M059J (cell line): ENCODE data around the gene ABCC1. TPM values are rescaled to one million over a fixed set of nuclear protein-coding genes. Genes with fewer than 3 reads are reported as not detected.
A peak's percentile ranks its signal among the peaks of the same experiment; 100 is the strongest.
"Not testable (repeated sequence)": the region's sequence is repeated elsewhere in the genome, so short reads cannot be mapped to it uniquely, and the experiment has no call there.

Source experiments
- DNase-seq: peaks from one replicate; pipeline ENCODE4 v3.0.0-alpha.2; 2012; ENCODE audit warnings: low read depth
- total RNA-seq: library from RNA; depleted of rRNA; stranded (reverse); fragments of >200 nt; shearing (Covaris generic); gene quantifications from 2 replicates; pipeline ENCODE4 v1.2.3, GENCODE V29; 2014

Gene ABCC1
- total RNA-seq, 1 experiment from 2014 or later = 21.5 TPM

DNA sequence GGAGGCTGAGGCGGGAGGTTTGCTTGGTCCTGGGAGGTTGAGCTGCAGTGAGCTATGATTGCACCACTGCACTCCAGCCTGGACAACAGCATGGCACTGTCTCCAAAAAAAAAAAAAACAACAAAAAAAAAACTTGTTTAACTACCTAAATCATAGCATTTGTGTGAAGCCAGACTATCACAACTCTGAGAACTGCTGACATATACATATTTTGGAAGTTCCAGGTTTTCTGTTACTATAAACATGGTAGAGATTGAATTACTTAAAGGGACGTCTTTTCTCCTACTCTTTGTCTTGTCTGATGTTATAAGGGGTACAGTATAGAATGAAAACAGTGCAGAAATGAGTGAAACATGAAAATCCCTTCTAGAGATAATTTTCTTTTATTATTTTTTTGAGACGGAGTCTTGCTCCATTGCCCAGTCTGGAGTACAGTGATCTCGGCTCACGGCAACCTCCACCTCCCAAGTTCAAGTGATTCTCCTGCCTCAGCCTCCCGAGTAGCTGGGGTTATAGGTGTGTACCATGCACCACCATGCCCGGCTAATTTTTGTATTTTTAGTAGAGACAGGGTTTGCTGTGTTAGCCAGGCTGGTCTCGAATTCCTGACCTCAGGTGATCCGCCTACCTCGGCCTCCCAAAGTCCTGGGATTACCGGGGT lies 18.4 kb downstream of the ABCC1 start:
- no peak for DNase-seq

DNA sequence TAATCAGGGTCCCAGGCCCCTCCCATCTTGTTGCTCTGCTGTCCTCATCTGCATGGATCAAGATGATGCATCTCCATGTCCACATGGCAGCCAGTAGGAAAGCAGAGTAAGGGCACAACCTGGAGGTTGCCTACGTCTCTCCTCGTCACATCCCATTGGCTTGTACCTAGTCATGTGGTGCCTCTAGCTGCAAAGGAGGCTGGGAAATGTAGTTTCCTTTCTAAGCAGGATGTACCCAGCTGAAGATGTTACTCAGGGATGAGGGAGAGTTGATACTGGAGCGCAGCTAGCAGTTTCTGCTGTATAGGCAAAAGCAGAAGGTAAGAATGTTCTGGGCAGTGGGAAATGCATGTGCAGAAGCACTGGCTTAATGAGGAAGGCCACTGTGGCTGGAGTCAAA lies 20.8 kb downstream of the ABCC1 start:
- DNase-seq = peak; percentile 55

DNA sequence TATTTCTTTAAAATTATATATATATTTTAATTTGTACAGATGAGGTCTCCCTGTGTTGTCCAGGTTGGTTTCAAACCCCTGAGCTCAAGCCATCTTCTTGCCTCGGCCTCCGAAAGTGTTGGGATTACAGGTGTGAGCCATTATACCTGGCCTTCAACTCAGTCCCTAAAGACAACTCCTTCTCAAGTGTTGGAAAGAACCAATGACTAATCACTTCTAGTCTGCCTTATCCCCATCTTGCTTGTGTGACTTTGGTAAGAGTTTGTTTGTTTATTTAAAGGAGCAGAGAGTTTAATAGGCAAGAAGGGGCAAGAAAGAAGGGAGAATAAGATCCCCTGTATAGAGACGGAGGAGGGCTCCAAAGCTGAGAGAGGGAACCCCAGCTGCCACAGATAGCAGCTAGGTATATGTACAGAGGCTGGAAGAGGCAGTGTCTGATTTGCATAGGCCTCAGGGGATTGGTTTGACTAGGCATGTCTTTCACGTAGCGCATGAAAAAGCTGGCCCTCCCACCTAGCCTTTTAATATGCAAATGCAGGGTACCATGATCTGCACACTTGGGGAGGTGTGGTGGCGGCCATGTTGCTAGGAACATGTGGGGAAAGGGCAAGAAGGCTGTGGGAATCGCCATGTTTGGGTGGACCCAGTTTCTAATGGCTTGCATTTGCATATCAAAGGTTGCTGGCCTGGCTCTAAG lies 21.5 kb downstream of the ABCC1 start:
- DNase-seq = peak; percentile 64

DNA sequence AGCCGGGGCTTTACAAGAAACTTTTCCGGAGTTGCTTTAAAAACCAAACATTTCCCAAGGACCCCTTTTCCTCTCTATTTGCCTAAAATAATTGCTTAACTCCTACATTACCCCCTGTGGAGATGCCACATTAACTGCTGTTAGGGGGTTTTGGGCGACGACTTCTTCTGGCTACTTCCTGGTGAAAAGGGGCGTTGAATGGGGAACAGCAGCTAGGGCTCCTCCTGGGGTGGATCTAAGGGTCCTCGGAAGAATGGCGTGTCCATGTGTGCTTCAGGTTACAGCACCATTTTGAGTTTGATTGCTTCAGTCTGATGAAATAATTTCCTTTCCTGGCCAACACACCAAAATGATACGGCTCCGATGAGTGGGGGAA lies 22.0 kb downstream of the ABCC1 start:
- DNase-seq = no peak

DNA sequence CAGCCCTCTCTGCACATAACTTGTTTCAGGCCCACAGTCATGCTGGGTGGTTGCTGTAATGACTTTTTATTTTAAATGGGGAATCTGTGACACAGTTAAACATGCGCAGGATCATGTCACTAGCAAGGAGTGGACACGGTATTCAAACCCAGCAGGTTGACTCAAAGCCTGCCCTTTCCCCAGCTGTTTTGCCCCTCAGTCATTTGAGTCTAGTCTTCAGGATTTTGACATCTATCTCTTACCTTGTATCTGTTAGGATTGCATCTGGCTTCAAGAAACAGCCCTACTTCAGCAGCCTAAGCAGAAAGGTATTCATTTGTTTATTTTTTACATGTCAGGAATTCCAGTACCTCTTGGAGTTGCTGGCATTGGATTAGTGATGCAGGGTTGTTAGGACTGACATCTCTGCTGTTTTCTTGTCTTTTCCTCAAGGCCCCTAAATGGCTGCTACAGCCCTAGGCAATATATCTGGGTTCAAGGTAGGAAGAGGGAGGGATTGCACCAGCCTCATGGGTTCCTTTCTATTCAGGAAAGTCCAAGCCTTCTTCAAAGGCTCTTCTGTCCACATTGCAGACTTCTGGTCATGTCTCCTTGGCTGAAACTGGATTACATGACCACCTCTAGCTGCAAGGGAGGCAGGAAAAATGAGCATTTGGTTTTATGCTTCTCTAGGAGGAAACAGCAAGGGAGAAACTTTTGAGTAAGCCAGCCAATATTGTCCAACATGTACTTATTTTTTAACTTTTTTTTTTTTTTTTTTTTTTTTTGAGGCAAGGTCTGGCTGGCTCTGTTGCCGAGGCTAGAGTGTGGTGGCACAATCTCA lies 22.8 kb downstream of the ABCC1 start:
- peak; percentile 72 for DNase-seq

DNA sequence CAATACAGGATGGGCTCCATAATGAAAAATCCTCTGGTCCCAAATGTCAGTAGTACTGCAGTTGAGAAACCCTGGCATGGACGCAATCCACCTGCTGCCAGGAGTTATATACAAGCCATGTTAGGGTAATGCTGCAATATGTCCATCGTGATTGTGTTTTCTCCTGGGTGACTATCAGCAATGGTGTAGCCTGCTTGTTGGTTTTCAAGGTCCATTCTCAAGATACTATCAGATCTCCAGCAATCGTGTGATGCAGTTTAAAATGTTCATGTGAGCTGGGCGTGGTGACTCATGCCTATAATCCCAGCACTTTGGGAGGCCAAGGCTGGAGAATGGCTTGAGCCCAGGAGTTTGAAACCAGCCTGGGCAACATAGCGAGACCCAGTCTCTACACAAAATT lies 24.0 kb downstream of the ABCC1 start:
- DNase-seq = peak; percentile 85

DNA sequence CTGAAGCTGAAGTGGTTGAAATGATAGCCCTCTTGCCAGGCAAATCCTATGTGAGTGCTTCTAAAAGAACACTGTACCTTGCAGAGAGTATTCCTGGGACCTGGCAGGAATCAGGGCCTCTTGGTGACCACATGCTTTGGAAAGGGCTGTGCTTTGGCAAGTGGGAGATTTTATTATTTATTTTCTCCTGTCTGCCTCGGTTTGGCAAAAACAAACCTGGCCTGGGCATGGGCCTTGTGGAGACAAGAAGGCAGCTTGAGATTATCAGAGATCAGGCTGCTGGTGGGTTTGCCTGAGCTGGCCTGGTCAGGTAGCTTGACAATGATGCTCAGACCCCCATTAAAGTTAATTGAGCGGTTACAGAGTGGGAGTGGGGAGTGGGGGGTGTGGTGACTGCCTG lies 24.6 kb downstream of the ABCC1 start:
- DNase-seq = no peak

DNA sequence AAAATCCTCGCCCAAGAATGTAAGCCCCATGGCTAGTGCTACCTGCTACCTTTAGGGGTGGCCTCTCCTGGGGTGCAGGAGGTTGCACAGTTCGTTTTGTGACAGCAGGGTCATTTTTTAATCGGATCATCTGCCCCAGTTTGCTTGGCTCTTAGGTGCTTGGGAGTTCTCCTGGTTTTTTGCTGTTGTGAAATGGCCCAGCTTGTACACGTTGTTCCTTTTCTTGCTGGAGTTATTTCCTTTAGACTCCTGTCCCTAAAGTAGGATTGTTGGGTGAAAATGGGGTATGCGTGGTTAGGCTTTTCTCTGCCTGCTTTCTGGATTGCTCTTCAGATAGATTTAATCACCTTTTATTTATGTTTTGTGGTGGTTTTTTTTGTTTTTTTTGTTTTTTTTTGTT lies 25.8 kb downstream of the ABCC1 start:
- DNase-seq = no peak

DNA sequence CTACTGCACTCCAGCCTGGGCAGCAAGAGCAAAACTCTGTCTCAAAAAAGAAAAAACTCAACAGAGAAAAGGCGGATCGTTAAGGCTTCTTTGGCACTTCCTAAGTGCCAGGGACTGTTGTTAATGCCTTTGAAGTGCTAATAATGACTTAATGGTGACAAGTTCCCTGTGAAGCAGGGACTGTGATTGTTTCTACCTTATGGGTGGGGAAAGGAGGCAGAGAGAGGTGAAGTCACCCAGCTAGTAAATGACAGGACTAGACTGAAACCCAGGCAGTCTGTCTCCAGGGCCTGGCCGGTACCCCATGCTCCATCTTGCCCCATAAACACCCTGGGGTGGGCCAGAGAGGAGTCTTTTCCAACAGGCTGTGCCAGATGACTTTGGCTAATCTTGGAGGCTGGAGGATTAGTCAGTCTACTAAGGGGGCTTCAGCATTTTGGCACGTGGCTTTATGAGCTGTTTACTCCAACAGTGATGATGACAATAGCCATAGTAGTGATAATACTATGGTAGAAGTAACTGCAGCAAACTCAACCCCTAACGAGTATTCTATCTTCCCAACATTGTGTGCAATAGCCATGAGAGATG lies 26.9 kb downstream of the ABCC1 start:
- DNase-seq = no peak

DNA sequence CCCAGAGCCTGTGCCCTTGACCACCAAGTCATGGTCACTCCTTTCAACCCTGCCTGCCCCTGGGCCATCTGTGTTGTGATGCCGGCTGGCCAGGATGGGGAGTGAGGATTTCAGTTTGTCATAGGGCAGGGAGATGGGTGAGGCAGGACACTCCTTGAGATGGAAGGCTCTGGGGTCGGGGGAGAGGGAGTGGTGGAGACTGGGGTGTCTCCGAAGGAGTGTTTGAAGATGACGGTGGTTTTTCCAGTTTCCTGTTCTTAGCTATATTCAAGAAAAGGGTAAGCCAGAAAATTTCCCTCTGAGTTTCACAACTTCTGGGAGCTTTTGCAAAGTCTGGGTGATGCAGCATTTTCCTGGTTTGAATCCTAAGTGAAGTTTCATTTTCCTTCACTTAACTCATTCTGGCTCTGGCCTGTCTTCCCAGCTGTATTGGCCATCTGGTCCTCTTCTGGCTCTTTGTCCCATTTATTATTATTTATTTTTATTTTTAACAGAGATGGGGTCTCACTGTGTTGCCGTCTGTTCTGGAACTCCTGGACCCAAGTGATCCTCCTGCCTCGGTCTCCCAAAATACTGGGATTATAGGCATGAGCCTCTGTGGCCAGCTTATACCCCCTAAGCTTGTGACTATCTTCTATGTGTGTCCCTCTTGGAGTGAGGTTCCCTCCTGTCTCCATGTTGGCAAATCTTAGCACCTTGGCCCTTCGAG lies 27.7 kb downstream of the ABCC1 start:
- DNase-seq = no peak

DNA sequence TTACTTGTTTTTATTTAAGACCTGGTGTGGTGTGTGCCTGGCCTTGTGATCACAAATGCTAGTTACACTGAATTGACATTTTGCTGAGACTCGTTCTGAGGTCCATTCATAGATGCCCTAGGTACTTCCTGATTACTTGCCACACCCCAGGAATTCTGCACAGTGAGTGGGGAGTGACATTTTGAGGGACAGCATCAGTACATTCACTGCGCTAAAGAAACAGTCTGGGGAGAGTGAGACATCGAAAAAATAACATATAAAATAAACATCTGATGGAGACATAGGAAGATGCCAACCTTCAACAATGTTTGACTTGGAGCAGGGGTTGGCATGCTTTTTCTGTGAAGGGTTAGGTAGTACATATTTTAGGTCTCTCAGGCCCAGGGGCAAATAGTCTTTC lies 30.4 kb downstream of the ABCC1 start:
- DNase-seq = no peak

DNA sequence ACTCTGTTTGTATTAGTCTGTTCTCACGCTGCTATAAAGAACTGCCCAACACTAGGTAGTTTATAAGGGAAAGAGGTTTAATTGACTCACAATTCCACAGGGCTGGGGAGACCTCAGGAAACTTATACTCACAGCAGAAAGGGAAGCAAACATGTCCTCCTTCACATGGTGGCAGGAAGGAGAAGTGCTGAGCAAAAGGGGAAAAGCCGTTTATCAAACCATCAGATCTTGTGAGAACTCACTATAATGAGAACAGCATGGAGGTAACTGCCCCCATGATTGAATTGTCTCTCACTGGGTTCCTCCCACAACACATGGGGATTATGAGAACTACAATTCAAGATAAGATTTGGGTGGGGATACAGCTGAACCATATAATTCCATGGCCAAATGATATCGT lies 30.9 kb downstream of the ABCC1 start:
- DNase-seq = no peak

DNA sequence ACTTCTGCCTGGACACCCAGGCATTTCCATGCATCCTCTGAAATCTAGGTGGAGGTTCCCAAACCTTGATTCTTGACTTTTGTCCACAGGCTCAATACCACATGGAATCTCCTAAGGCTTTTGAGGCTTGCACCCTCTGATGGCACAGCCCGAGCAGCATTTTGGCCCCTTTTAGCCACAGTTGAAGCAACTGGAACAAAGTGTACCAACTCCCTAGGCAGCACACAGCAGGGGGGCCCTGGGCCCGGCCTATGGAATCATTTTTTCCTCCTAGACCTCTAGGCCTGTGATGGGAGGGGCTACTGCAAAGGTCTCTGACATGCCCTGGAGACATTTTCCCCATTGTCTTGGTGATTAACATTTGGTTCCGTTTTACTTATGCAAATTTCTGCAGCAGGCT lies 32.0 kb downstream of the ABCC1 start:
- no peak for DNase-seq

DNA sequence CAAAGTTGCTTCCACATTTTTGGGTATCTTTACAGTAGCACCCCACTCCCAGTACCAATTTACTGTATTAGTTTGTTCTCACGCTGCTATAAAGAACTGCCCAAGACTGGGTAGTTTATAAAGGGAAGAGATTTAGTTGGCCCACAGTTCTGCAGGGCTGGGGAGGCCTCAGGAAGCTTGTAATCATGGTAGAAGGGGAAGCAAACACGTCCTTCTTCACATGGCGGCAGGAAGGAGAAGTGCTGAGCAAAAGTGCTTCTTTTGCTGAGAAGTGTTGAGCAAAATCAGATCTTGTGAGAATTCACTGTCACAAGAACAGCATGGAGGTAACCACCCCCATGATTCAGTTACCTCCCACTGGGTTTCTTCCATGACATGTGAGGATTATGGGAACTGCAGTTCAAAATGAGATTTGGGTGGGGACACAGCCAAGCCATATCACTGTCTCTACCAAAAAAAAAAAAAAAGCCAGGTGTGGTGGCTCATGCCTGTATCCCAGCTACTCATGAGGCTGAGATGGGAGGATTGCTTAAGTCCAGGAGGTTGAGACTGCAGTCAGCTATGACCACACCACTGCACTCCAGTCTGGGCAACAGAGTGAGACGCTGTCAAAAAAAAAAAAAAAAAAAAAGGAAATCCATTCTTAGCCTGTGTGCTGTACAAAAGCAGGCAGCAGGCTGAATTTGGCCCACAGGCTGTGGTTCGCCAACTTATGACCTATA lies 32.9 kb downstream of the ABCC1 start:
- not testable (repeated sequence) for DNase-seq

DNA sequence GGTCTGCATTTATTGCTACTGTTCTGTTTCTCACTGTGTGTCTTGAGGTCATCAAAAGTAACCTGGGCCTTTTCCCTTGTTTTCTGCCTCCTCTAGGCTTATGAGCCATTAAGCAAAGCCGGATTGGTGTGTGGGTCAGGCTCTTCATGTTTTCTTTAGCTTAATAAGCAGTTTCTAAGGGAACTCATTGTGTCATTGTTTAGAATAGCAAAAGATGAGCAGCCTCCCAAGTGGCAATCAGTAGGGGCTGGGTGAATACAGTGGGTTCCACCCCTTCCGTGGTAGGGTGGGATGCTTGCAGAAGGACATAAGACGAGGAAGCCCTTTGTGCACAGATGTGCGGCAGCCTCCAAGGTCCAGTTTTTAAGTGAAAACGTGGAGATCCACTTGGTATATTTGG lies 34.5 kb downstream of the ABCC1 start:
- peak; percentile 53 for DNase-seq

DNA sequence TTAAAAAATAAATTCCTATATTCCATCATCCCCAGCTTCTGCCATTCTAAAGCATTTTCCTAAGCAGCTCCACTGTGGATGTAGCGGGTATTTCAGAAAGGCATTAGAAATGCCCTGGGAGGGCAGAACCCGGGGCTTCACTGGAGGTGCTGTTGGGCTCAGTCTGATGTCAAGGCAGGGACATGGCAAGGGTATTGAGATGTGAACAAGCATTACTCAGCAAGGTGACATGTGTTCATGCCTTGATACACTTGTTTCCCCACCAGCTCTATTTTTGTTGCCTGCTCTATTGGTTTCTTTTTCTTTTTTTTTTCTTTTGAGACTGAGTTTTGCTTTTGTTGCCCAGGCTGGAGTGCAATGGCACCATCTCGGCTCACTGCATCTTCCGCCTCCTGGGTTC lies 35.7 kb downstream of the ABCC1 start:
- no peak for DNase-seq

DNA sequence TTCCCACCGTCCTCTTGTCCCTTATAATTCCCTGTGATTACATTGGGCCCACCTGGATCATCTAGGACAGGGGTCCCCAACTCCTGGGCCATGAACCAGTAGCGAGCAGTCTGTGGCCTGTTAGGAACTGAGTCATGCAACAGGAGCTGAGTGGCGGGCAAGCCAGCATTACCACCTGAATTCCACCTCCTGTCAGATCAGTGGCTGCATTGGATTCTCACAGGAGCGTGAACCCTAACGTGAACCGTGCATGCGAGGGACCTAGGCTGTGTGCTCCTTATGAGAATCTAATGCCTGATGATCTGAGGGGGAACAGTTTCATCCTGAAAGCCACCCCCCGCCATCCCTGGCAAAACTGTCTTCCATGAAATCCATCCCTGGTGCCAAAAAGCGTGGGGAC lies 36.8 kb downstream of the ABCC1 start:
- DNase-seq = no peak

DNA sequence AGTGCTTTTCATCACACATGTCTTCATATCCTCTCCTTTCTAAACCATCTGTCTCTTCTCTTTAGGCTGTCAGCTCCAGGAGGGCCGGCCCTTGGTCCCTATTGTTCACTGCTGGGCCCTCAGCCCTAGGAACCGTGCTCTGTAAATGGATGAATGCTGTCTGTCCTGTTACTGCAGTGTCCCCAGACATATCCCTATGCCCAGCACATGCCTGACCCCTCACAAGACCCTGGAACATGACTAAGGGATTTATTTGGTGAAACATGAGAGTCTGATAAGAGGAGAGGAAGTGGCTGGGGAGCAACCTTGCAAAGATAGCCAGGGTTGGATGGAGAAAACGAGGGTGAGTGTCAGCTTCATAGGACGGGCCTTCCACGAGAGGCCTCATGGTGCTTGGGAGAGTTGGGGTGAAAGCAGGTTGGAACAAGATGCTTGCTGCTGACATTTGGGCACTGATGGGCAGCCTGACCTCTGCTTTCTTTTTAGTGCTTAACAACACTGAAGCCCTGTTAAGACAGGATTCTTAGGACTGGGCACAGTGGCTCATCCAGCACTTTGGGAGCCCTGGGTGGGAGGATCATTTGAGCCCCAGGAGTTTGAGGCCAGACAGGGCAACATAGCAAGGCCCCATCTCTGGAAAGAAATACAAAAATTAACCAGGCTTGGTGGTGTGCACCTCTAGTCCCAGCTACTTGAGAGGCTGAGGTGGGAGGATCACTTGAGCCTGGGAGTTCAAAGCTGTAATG lies 39.0 kb downstream of the ABCC1 start:
- DNase-seq = peak; percentile 52

DNA sequence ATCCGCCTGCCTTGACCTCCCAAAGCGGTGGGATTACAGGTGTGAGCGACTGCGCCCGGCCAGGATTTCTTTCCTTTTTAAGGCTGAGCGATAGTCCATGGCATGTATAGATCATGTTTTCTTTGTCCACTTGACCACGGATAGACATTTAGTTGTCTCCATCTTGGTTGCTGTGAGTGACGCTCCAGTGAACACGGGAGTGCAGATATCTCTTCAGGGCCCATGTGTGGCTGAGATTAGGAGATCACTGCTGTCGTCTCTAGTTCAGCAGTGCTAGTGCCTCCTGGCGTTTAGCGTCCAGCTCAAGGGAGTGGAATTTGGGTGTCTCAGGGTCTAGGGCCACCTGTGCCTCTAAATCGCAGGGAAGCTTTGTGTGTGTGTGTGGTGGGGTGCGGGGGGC lies 41.5 kb downstream of the ABCC1 start:
- no peak for DNase-seq

DNA sequence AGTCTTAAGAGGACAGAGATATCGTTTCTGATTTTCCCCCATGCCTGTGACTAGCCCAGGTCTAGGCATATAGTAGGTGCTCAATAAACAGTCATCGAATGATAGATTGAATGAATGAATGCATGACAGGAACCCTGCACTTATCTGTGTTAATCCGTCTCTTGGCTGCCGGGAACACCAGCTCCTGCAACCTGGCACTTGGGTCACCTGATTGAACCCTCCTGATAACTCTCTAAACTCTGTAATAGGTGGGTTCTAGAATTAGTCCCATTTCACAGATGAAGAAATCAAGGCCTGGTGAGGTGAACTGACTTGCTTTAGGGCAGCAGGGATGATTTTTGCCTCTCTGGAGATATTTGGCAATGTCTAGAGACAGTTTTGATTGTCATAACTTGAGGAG lies 43.7 kb downstream of the ABCC1 start:
- no peak for DNase-seq

DNA sequence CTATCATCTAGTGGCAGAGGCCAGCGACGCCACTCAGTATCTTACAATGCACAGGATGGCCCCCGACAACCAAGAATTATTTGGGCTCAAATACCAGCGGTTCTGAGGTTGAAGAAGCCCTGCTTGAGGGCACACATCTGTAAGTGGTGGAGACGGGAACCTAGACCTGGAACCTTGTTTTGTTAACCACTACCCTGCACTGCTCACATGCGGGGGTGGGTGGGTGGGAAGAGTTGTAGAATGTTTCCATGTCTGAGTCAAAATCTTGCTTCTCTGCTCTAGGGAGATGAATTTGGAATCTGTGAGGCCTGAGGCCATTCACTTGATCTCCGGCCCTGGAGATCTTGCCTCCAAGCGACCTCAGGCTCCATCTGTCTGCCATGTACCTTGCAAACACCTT lies 44.1 kb downstream of the ABCC1 start:
- DNase-seq = no peak
